HUES64 (cell line): Measurements from ENCODE around the gene FAM89A.

ENCODE experiments used
- H3K27ac ChIP-seq: 2 replicates; pipeline ENCODE4 v1.7.0; 2013; ENCODE audit warnings: low read depth, low read length, inconsistent platforms
- H3K27me3 ChIP-seq: 2 replicates; pipeline ENCODE4 v1.6.1; 2013; ENCODE audit warnings: mild to moderate bottlenecking, low read length; ENCODE audit not compliant: insufficient read depth
- H3K36me3 ChIP-seq: 2 replicates; pipeline ENCODE4 v1.6.1; 2013; ENCODE audit warnings: mild to moderate bottlenecking, low read length; ENCODE audit not compliant: insufficient read depth
- H3K4me1 ChIP-seq: 2 replicates; pipeline ENCODE4 v1.6.1; 2013; ENCODE audit warnings: mild to moderate bottlenecking, low read length, moderate library complexity; ENCODE audit not compliant: insufficient read depth
- H3K4me3 ChIP-seq: 2 replicates; pipeline ENCODE4 v1.5.1; 2013; ENCODE audit warnings: mild to moderate bottlenecking, low read length, moderate library complexity
- H3K9ac ChIP-seq: 2 replicates; pipeline ENCODE4 v1.6.1; 2013; ENCODE audit warnings: mild to moderate bottlenecking, low read depth, low read length
- H3K9me3 ChIP-seq: 2 replicates; pipeline ENCODE4 v1.6.1; 2013; ENCODE audit warnings: low read depth, low read length; ENCODE audit not compliant: insufficient read depth
- WGBS: fragments of 150-250, 120-280 bp; methylation state at CpG from one replicate; pipeline ENCODE4 v1.1.7; 2013; ENCODE audit warnings: missing lambda C conversion rate; 5-methylcytosine and 5-hydroxymethylcytosine counted together

The FAM89A gene

GRCh38 chr1:230976825-230977747, 63.0 kb downstream of the FAM89A start:
- peaks cover 4% of the 10 kb centered on the region; the same call in 1 of the 2 replicates for H3K36me3 ChIP-seq
- peaks cover 17% of the 10 kb centered on the region for H3K27me3 ChIP-seq
- no peaks in the 10 kb centered on the region for H3K9me3 ChIP-seq
- WGBS = 91% methylated on average over 14 of the region's 14 CpGs
- peak overlapping the region; percentile 84 for H3K4me3 ChIP-seq
- no peak overlapping the region for H3K27ac ChIP-seq
- peaks cover 7% of the 10 kb centered on the region; the same call in 1 of the 2 replicates for H3K4me1 ChIP-seq
- no peak overlapping the region for H3K9ac ChIP-seq

GRCh38 chr1:230976360-230976759, 63.7 kb downstream of the FAM89A start:
- peaks cover 7% of the 10 kb centered on the region; the same call in 1 of the 2 replicates for H3K4me1 ChIP-seq
- peaks cover 4% of the 10 kb centered on the region; the same call in 1 of the 2 replicates for H3K36me3 ChIP-seq
- no peak overlapping the region for H3K4me3 ChIP-seq
- H3K27ac ChIP-seq = no peak overlapping the region
- H3K9me3 ChIP-seq = no peaks in the 10 kb centered on the region
- no peak overlapping the region for H3K9ac ChIP-seq
- WGBS = 95% methylated on average over 3 of the region's 4 CpGs
- H3K27me3 ChIP-seq = peaks cover 10% of the 10 kb centered on the region; the same call in 1 of the 2 replicates

- Histone ChIP-seq H3K9me3 (no peaks in the 10 kb centered on the region), H3K4me1 (peaks cover 7% of the 10 kb centered on the region; the same call in 1 of the 2 replicates), H3K4me3 (no peak overlapping the region), H3K27ac (no peak overlapping the region), H3K9ac (no peak overlapping the region), H3K27me3 (peaks cover 6% of the 10 kb centered on the region; the same call in 1 of the 2 replicates), H3K36me3 (peaks cover 4% of the 10 kb centered on the region; the same call in 1 of the 2 replicates)
- WGBS = 93% methylated on average over 3 of the region's 3 CpGs
Observed at GRCh38 chr1:230975636-230976035, 64.4 kb downstream of the FAM89A start.

- no peak overlapping the region for H3K9ac ChIP-seq
- WGBS = 78% methylated on average over 1 of the region's 1 CpG
- H3K36me3 ChIP-seq = peaks cover 4% of the 10 kb centered on the region; the same call in 1 of the 2 replicates
- no peak overlapping the region for H3K4me3 ChIP-seq
- no peaks in the 10 kb centered on the region for H3K9me3 ChIP-seq
- H3K27ac ChIP-seq = no peak overlapping the region
- H3K27me3 ChIP-seq = peaks cover 4% of the 10 kb centered on the region; the same call in 1 of the 2 replicates
- peaks cover 4% of the 10 kb centered on the region; the same call in 1 of the 2 replicates for H3K4me1 ChIP-seq
Observed at GRCh38 chr1:230972855-230973271, 67.2 kb downstream of the FAM89A start.

- Histone ChIP-seq H3K4me1 (no peaks in the 10 kb centered on the region), H3K27ac (no peak overlapping the region), H3K36me3 (peaks cover 4% of the 10 kb centered on the region; the same call in 1 of the 2 replicates), H3K4me3 (no peak overlapping the region), H3K9ac (no peak overlapping the region), H3K9me3 (no peaks in the 10 kb centered on the region), H3K27me3 (no peaks in the 10 kb centered on the region; the same call in 1 of the 2 replicates)
Observed at GRCh38 chr1:230971771-230972170, 68.3 kb downstream of the FAM89A start.

GRCh38 chr1:230970432-230970831, 69.6 kb downstream of the FAM89A start:
- Histone ChIP-seq H3K9ac (no peak overlapping the region), H3K36me3 (no peaks in the 10 kb centered on the region)
- 93% methylated on average over 4 of the region's 5 CpGs for WGBS

More at GRCh38 chr1:230970432-230970831, 69.6 kb downstream of the FAM89A start:
- Histone ChIP-seq H3K27ac (no peak overlapping the region), H3K27me3 (no peaks in the 10 kb centered on the region; the same call in 1 of the 2 replicates), H3K4me1 (no peaks in the 10 kb centered on the region), H3K9me3 (no peaks in the 10 kb centered on the region), H3K4me3 (no peak overlapping the region)
